Measurements from ENCODE around the gene SFXN1. TPM values are rescaled to one million over a fixed set of nuclear protein-coding genes. Genes with fewer than 3 reads are reported as not detected.

Gene SFXN1
- total and polyA plus RNA-seq, 7 donors = 18.1 to 68.0 (median 22.8) TPM

DNA sequence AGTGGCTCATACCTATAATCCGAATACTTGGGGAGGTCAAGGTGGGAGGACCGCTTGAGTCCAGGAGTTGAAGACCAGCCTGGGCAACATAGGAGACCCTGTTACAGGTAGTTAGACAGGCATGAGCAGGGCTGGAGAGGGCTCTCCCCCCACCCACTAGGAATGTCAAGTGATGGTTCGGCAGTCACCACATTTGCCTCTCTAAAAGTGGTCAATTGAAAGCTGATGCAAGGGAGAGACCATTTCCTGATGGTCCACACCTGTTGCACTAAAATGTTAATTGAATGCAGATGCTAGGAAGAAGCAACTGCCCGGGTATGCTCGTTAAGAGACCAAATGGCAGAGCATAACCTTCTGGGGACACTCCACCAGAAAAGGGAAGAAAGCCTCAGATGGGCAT lies 82.7 kb downstream of the SFXN1 start:
- WGBS, 2 donors = 51 to 64% methylated on average over 5 of the region's 5 CpGs
- no peaks in the 10 kb centered on the region for H3K9me3 ChIP-seq
- no peaks in the 10 kb centered on the region for H3K4me1 ChIP-seq
- intact Hi-C loops (cut with DNase I) = no loop called here
- no peak for DNase-seq
- H3K36me3 ChIP-seq = no peaks in the 10 kb centered on the region
- no peak overlapping the region for H3K27ac ChIP-seq
- peaks cover 0 to 7% (median 0%) of the 10 kb centered on the region in 3 donors for H3K27me3 ChIP-seq
- TF ChIP-seq EP300 (IDR thresholded peaks at IDR 0.05) = no peak
- no peak for TF ChIP-seq CTCF (IDR thresholded peaks at IDR 0.05)
- no peak for TF ChIP-seq POLR2AphosphoS5 (IDR thresholded peaks at IDR 0.05)
- no peak for TF ChIP-seq POLR2A (IDR thresholded peaks at IDR 0.05)
- H3K4me3 ChIP-seq = no peak overlapping the region

GRCh38 chr5:175564716-175565115 lies 86.4 kb downstream of the SFXN1 start:
- WGBS, 2 donors = 5 to 38% methylated on average over 1 of the region's 1 CpG
- H3K27me3 ChIP-seq = peaks cover 0 to 7% (median 0%) of the 10 kb centered on the region in 3 donors
- no peak overlapping the region for H3K27ac ChIP-seq
- no peaks in the 10 kb centered on the region for H3K9me3 ChIP-seq
- DNase-seq = no peak
- intact Hi-C loops (cut with DNase I) = no loop called here
- TF ChIP-seq POLR2AphosphoS5 (IDR thresholded peaks at IDR 0.05) (no peak), CTCF (IDR thresholded peaks at IDR 0.05) (no peak), POLR2A (IDR thresholded peaks at IDR 0.05) (no peak), EP300 (IDR thresholded peaks at IDR 0.05) (no peak)
- no peaks in the 10 kb centered on the region for H3K4me1 ChIP-seq
- no peaks in the 10 kb centered on the region for H3K36me3 ChIP-seq
- H3K4me3 ChIP-seq = no peak overlapping the region

- WGBS, 2 donors = 60 to 87% methylated on average over 2 of the region's 2 CpGs
- H3K27me3 ChIP-seq = peaks cover 0 to 5% (median 0%) of the 10 kb centered on the region in 3 donors
- DNase-seq = no peak
Observed at GRCh38 chr5:175566697-175567096, 88.3 kb downstream of the SFXN1 start.

DNA sequence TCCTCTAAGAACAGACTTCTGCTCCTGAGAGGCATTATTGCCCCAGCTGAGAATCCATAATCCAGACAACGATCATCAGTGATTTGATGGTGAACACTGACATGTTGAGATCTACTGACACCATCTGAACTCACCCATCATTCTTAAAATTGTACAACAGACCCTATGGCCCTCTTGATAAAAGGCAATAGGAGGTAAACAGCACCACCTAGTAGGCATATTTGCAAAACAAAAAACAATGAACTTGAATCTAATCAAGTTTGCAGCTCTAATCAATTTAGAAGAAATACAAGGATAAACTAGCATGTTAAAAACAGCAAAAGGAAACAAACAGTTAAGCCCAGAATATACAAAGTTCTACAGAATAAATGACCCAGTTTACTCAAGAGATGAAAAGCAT lies 89.6 kb downstream of the SFXN1 start:
- intact Hi-C loops (cut with DNase I) = no loop called here
- Histone ChIP-seq H3K4me3 (no peak overlapping the region), H3K4me1 (no peaks in the 10 kb centered on the region), H3K9me3 (no peaks in the 10 kb centered on the region), H3K27ac (no peak overlapping the region), H3K27me3 (peaks cover 0 to 5% (median 0%) of the 10 kb centered on the region in 3 donors), H3K36me3 (no peaks in the 10 kb centered on the region)
- no peak for DNase-seq
- no peak for TF ChIP-seq EP300 (IDR thresholded peaks at IDR 0.05)
- no peak for TF ChIP-seq POLR2AphosphoS5 (IDR thresholded peaks at IDR 0.05)
- no peak for TF ChIP-seq POLR2A (IDR thresholded peaks at IDR 0.05)
- TF ChIP-seq CTCF (IDR thresholded peaks at IDR 0.05) = no peak
- WGBS, 2 donors = 49 to 79% methylated on average over 1 of the region's 1 CpG

More at GRCh38 chr5:175566697-175567096, 88.3 kb downstream of the SFXN1 start:
- no peaks in the 10 kb centered on the region for H3K9me3 ChIP-seq
- no peaks in the 10 kb centered on the region for H3K4me1 ChIP-seq
- H3K36me3 ChIP-seq = no peaks in the 10 kb centered on the region
- intact Hi-C loops (cut with DNase I) = no loop called here
- TF ChIP-seq EP300 (IDR thresholded peaks at IDR 0.05) (no peak), POLR2A (IDR thresholded peaks at IDR 0.05) (no peak), CTCF (IDR thresholded peaks at IDR 0.05) (no peak), POLR2AphosphoS5 (IDR thresholded peaks at IDR 0.05) (no peak)
- H3K27ac ChIP-seq = no peak overlapping the region
- no peak overlapping the region for H3K4me3 ChIP-seq

DNA sequence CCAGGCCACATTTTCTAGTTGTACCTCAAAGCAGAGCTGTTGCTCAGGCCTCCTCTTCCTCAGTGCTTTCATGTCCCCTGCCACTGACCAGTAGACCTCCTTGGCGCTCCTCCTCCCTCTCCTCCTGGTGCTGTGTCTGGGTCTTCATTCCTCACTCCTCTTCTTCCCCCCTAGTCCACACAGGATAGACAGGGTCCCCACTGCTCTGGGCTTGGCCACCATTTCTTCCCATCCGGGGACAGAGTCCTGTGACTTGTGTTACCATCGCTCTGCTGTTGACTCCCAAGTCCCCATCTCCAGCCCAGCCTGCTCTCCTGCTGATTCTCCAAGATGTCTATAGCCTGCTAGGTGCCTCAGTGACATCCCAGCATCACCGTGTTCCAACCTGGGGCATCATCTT lies 91.3 kb downstream of the SFXN1 start:
- Histone ChIP-seq H3K27ac (no peak overlapping the region), H3K27me3 (peaks cover 0 to 17% (median 0%) of the 10 kb centered on the region in 3 donors), H3K4me1 (no peaks in the 10 kb centered on the region), H3K4me3 (no peak overlapping the region), H3K9me3 (no peaks in the 10 kb centered on the region), H3K36me3 (no peaks in the 10 kb centered on the region)
- intact Hi-C loops (cut with DNase I) = no loop called here
- TF ChIP-seq CTCF (IDR thresholded peaks at IDR 0.05) (no peak), POLR2AphosphoS5 (IDR thresholded peaks at IDR 0.05) (no peak), EP300 (IDR thresholded peaks at IDR 0.05) (no peak), POLR2A (IDR thresholded peaks at IDR 0.05) (no peak)
- no peak for DNase-seq
- WGBS, 2 donors = 91 to 94% methylated on average over 4 of the region's 4 CpGs
